GM19239 (cell line): ENCODE results near the gene STK32C.
"Not testable (repeated sequence)": the region's sequence is repeated elsewhere in the genome, so short reads cannot be mapped to it uniquely, and the experiment has no call there.

Source experiments
- DNase-seq: peaks from one replicate; pipeline ENCODE4 v3.0.0; 2011; ENCODE audit warnings: low spot score; ENCODE audit not compliant: insufficient read length
- FAIRE-seq: peaks from 2 replicates; lab custom pipeline; 2011; peaks lifted over from hg19 to GRCh38; lab: Jason Lieb, UNC

The STK32C gene

GRCh38 chr10:132164761-132165278 is 142.9 kb downstream of the STK32C start:
- DNase-seq (no peak), FAIRE-seq (no peak)

DNA sequence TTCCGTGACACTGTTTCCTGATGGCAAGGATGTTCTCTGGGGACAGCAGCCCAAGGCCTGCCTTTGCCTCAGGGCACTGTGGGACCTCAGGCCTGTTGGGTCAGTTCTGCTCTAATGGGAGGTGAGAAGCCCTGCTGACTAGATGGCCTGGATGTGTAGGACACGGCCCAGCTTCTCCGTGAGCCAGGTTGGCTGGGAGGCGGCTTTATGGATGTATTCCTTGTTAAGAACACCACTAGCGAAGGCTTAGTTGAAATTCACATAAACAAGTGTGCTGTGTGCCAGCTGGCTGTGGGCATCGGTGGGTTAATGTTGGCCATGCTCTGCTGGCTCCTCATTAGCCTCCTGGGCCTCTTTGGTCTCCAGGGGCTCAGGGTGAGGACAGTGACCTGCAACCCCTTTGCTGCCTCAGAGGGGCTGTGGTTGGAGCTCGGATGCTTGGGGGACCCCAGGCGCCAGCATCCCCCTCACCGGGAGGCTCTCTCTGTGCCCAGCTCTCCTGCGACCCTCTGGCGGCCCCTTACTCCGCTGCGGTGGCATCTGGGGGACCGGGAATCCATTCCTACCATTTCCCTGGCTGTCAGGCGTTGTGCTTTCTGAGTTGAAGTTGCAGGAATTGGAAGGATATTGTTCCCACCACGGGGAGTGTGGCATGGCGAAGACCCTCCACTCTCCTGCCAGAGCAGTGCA is 143.8 kb downstream of the STK32C start:
- FAIRE-seq: no peak

GRCh38 chr10:132163278-132163765 is 144.4 kb downstream of the STK32C start:
- peak; percentile 70 for DNase-seq

More for the DNA sequence above, 143.8 kb downstream of the STK32C start:
- DNase-seq: no peak

GRCh38 chr10:132162590-132163277 is 145.0 kb downstream of the STK32C start:
- DNase-seq (no peak), FAIRE-seq (no peak)

More at GRCh38 chr10:132163278-132163765, 144.4 kb downstream of the STK32C start:
- no peak for FAIRE-seq

GRCh38 chr10:132162021-132162531 is 145.7 kb downstream of the STK32C start:
- DNase-seq: peak; percentile 48
- FAIRE-seq: no peak

- not testable (repeated sequence) for FAIRE-seq, DNase-seq
Observed at GRCh38 chr10:132160834-132161622, 146.7 kb downstream of the STK32C start.

DNA sequence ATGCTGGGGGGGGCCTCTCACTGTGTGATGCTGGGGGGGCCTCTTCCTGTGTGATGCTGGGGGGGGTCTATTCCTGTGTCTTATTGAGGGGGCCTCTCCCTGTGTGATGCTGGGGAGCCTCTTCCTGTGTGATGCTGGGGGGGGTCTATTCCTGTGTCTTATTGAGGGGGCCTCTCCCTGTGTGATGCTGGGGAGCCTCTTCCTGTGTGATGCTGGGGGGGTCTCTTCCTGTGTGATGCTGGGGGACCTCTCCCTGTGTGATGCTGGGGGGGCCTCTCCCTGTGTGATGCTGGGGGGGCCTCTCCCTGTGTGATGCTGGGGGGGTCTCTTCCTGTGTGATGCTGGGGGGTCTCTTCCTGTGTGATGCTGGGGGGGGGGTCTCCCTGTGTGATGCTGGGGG is 147.5 kb downstream of the STK32C start:
- not testable (repeated sequence) for DNase-seq, FAIRE-seq

DNA sequence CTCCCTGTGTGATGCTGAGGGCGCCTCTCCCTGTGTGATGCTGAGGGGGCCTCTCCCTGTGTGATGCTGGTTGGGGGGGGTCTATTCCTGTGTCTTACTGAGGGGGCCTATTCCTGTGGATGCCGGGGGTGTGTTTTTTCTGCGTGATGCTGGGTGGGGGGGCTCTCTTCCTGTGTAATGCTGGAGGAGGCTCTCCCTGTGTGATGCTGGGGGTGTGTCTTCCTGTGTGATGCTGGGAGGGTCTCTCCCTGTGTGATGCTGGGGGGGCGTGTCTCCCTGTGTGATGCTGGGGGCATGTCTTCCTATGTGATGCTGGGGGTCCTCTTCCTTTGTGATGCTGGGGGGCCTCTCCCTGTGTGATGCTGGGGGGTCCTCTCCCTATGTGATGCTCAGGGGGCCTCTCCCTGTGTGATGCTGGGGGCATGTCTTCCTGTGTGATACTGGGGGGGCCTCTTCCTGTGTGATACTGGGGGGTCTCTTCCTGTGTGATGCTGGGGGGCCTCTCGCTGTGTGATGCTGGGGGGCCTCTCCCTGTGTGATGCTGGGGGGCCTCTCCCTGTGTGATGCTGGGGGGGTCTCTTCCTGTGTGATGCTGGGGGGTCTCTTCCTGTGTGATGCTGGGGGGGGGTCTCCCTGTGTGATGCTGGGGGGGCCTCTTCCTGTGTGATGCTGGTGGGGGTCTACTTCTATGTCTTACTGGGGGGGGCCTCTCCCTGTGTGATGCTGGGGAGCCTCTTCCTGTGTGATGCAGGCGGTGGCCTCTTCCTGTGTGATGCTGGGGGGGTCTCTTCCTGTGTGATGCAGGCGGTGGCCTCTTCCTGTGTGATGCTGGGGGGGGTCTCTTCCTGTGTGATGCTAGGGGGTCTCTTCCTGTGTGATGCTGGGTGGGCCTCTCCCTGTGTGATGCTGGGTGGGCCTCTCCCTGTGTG is 148.2 kb downstream of the STK32C start:
- DNase-seq, FAIRE-seq: not testable (repeated sequence)

- DNase-seq (no peak), FAIRE-seq (no peak)
Observed at GRCh38 chr10:132158823-132159222, 148.9 kb downstream of the STK32C start.

DNA sequence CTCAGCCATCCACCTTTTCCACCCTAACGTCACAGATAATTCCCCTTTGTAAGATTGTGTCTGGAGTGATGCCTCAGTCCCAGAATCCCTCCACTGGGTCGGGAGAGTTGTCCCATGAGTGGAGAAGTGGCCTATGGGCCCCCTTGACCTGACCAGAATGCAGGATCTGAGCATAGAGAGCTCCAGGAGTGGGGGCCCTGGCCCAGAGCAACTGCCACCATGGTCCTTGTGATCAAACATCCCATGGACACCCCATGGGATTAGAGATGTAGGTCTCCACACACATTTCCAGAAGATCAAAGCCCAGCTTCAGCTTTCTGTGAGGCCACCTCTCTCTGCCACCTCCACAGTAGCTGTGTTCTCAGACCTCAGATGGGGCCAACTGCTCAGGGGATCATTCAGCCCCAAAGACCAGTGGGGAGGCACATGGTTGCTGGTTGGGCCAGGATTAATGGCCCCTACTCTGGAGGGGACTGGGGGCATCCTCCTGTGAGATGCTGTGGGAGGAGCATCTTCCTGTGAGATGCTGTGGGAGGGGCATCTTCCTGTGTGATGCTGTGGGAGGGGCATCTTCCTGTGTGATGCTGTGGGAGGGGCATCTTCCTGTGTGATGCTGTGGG is 149.5 kb downstream of the STK32C start:
- DNase-seq (peak; percentile 68), FAIRE-seq (no peak)
